Measurements from ENCODE around the gene ZNF280C. TPM values are rescaled to one million over a fixed set of nuclear protein-coding genes. Genes with fewer than 3 reads are reported as not detected.

ZNF280C gene
- total and polyA plus RNA-seq, 2 donors from 2014 or later: 0.60 to 5.0 TPM

- TF ChIP-seq, protein P1, sequence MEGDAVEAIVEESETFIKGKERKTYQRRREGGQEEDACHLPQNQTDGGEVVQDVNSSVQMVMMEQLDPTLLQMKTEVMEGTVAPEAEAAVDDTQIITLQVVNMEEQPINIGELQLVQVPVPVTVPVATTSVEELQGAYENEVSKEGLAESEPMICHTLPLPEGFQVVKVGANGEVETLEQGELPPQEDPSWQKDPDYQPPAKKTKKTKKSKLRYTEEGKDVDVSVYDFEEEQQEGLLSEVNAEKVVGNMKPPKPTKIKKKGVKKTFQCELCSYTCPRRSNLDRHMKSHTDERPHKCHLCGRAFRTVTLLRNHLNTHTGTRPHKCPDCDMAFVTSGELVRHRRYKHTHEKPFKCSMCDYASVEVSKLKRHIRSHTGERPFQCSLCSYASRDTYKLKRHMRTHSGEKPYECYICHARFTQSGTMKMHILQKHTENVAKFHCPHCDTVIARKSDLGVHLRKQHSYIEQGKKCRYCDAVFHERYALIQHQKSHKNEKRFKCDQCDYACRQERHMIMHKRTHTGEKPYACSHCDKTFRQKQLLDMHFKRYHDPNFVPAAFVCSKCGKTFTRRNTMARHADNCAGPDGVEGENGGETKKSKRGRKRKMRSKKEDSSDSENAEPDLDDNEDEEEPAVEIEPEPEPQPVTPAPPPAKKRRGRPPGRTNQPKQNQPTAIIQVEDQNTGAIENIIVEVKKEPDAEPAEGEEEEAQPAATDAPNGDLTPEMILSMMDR (IDR thresholded peaks at IDR 0.05; ENCODE audit: borderline replicate concordance, extremely low read depth, insufficient read depth): no peak
Measured at GRCh38 chrX:130155564-130155963, 113.1 kb downstream of the ZNF280C start.

More at GRCh38 chrX:130155564-130155963, 113.1 kb downstream of the ZNF280C start:
- H3K9ac ChIP-seq (ENCODE audit: low read length in 3 of 3): no peak overlapping the region
- no peaks in the 10 kb centered on the region for H3K4me1 ChIP-seq (ENCODE audit: control insufficient read depth in 2 of 3, insufficient read depth in 2 of 3, low read depth in 1 of 3, low read length in 3 of 3)
- DNase-seq (no peak), FAIRE-seq (no peak)
- intact Hi-C loops (cut with DNase I): no loop called here
- H3K4me3 ChIP-seq (ENCODE audit: low read length in 3 of 3): no peak overlapping the region
- no peaks in the 10 kb centered on the region for H3K9me3 ChIP-seq (ENCODE audit: control insufficient read depth in 2 of 3, insufficient read depth in 1 of 3, low read length in 3 of 3)
- no peak overlapping the region for H3K27ac ChIP-seq (ENCODE audit: low read depth in 2 of 2, low read length in 2 of 2)
- H3K27me3 ChIP-seq (ENCODE audit: control insufficient read depth, insufficient read depth, low read length): no peaks in the 10 kb centered on the region
- no peaks in the 10 kb centered on the region for H3K36me3 ChIP-seq (ENCODE audit: control insufficient read depth in 2 of 3, insufficient read depth in 3 of 3, low read length in 3 of 3)

Other genes with a start within 250 kb of the ZNF280C start
- 18.0 TPM for gene ELF4, start 158.4 kb downstream of the ZNF280C start, total RNA-seq
- gene ELF4, start 158.4 kb downstream of the ZNF280C start, polyA plus RNA-seq (ENCODE audit: insufficient read depth, low read depth, low replicate concordance): 2.6 TPM
- gene AIFM1, start 103.1 kb downstream of the ZNF280C start, total RNA-seq: 55.0 TPM
- 255 TPM for gene AIFM1, start 103.1 kb downstream of the ZNF280C start, polyA plus RNA-seq (ENCODE audit: insufficient read depth, low read depth, low replicate concordance)
- gene RAB33A, start 96.9 kb downstream of the ZNF280C start, total RNA-seq: 2.9 TPM
- not detected for gene RAB33A, start 96.9 kb downstream of the ZNF280C start, polyA plus RNA-seq (ENCODE audit: insufficient read depth, low read depth, low replicate concordance)
- 12.5 TPM for gene SLC25A14, start 71.0 kb upstream of the ZNF280C start, total RNA-seq
- gene SLC25A14, start 71.0 kb upstream of the ZNF280C start, polyA plus RNA-seq (ENCODE audit: insufficient read depth, low read depth, low replicate concordance): 13.2 TPM
- not detected for gene GPR119, start 116.8 kb upstream of the ZNF280C start, total RNA-seq
- gene GPR119, start 116.8 kb upstream of the ZNF280C start, polyA plus RNA-seq (ENCODE audit: insufficient read depth, low read depth, low replicate concordance): not detected
- gene RBMX2, start 133.1 kb upstream of the ZNF280C start, total RNA-seq: 16.0 TPM
- 24.0 TPM for gene RBMX2, start 133.1 kb upstream of the ZNF280C start, polyA plus RNA-seq (ENCODE audit: insufficient read depth, low read depth, low replicate concordance)

Measured in kidney (tissue), 14 donors.